ENCODE measurements around the gene LUC7L. TPM values are rescaled to one million over a fixed set of nuclear protein-coding genes. Genes with fewer than 3 reads are reported as not detected.
"Not testable (repeated sequence)": the region's sequence is repeated elsewhere in the genome, so short reads cannot be mapped to it uniquely, and the experiment has no call there.

LUC7L gene
- total RNA-seq, 2 donors from 2014 or later, result 101 to 171 TPM

DNA sequence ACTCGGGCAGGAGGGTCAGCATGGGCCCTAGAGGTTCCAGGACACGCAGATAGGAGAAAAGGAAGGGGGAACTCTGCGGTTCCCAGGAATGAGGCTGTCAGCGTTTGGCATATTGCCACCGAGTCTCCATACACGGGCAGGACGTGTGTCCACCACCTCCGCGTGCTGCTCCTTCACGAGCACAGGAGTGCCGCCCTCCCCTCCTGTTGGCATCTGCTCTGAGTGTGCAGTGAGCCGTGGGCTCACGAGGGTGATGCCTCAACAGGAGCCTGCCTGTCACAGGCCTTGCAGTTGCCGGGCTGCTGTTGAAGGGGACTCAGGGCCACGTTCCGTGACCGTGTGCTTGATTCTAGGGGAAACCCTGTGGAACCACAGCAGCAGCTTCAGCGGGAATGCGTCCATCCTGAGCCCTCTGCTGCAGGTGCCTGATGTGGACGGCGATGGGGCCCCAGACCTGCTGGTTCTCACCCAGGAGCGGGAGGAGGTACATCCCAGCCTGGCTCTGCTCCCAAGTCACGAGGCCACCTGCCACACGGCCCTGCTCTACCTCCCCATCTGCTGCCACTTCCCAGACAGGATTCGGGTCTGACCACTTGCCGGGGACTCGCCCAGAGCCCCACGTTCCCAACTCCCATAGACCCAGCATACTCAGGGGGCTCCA is 31.9 kb upstream of the LUC7L start:
- no peaks in the 10 kb centered on the region for H3K4me1 ChIP-seq (ENCODE audit: control insufficient read depth in 1 of 2, low read depth in 2 of 2)
- DNase-seq (ENCODE audit: low spot score) (no peak), ATAC-seq (ENCODE audit: insufficient number of reproducible peaks, low FRiP score, low read depth) (no peak)
- no peak overlapping the region for H3K4me3 ChIP-seq
- H3K36me3 ChIP-seq, result peaks cover 41% of the 10 kb centered on the region
- no peak overlapping the region for H3K27ac ChIP-seq
- no peaks in the 10 kb centered on the region for H3K27me3 ChIP-seq (replicated peaks; ENCODE audit: insufficient read depth)
- TF ChIP-seq, protein P1, sequence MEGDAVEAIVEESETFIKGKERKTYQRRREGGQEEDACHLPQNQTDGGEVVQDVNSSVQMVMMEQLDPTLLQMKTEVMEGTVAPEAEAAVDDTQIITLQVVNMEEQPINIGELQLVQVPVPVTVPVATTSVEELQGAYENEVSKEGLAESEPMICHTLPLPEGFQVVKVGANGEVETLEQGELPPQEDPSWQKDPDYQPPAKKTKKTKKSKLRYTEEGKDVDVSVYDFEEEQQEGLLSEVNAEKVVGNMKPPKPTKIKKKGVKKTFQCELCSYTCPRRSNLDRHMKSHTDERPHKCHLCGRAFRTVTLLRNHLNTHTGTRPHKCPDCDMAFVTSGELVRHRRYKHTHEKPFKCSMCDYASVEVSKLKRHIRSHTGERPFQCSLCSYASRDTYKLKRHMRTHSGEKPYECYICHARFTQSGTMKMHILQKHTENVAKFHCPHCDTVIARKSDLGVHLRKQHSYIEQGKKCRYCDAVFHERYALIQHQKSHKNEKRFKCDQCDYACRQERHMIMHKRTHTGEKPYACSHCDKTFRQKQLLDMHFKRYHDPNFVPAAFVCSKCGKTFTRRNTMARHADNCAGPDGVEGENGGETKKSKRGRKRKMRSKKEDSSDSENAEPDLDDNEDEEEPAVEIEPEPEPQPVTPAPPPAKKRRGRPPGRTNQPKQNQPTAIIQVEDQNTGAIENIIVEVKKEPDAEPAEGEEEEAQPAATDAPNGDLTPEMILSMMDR (IDR thresholded peaks at IDR 0.05), result no peak
- no peaks in the 10 kb centered on the region for H3K9me3 ChIP-seq

DNA sequence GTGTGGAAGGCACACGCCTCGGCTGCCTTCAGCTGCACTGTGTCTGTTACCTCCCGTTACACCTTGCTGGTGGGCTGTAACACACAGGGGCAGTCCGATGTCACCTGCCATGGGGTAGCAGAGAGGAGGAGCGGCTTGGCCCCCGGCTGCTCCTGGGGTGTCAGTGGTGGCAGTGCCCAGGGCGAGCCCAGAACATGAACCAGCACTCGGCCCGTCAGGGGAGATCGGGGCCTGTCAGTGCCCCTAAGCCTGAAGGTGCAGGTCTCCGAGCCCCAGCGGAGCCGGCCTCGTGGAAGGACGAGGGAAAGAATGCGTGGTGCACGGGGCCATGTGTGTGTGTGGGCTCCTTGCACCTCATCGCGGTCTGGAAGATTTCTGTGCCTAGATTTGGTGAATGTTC is 31.1 kb upstream of the LUC7L start:
- Histone ChIP-seq H3K4me1 (ENCODE audit: control insufficient read depth in 1 of 2, low read depth in 2 of 2) (no peaks in the 10 kb centered on the region), H3K36me3 (peaks cover 41% of the 10 kb centered on the region), H3K4me3 (no peak overlapping the region), H3K27ac (no peak overlapping the region), H3K9me3 (no peaks in the 10 kb centered on the region), H3K27me3 (replicated peaks; ENCODE audit: insufficient read depth) (no peaks in the 10 kb centered on the region)
- ATAC-seq (ENCODE audit: insufficient number of reproducible peaks, low FRiP score, low read depth) (no peak), DNase-seq (ENCODE audit: low spot score) (no peak)
- TF ChIP-seq, protein P1 (IDR thresholded peaks at IDR 0.05), result no peak

DNA sequence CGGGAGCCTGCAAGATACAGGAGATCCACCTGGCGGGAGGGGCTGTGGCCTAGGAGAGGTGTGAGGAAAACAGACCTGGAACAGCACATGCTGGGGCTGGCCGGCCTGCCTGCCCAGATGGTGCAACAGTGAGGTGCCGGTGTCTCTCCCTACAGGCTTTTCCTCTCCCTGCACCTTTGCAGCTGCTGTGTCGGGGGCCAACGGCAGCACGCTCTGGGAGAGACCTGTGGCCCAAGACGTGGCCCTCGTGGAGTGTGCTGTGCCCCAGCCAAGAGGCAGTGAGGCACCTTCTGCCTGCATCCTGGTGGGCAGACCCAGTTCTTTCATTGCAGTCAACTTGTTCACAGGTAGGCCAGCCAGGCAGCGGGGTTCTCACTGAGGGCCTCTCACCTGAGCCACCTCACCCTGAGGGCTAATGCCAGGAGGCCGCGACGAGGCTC is 30.6 kb upstream of the LUC7L start:
- no peaks in the 10 kb centered on the region for H3K4me1 ChIP-seq (ENCODE audit: control insufficient read depth in 1 of 2, low read depth in 2 of 2)
- no peak for ATAC-seq (ENCODE audit: insufficient number of reproducible peaks, low FRiP score, low read depth)
- DNase-seq (ENCODE audit: low spot score), result no peak
- H3K9me3 ChIP-seq, result no peaks in the 10 kb centered on the region
- H3K27ac ChIP-seq, result no peak overlapping the region
- no peak overlapping the region for H3K4me3 ChIP-seq
- TF ChIP-seq, protein P1 (IDR thresholded peaks at IDR 0.05), result no peak
- no peaks in the 10 kb centered on the region for H3K27me3 ChIP-seq (replicated peaks; ENCODE audit: insufficient read depth)
- H3K36me3 ChIP-seq, result peaks cover 41% of the 10 kb centered on the region

DNA sequence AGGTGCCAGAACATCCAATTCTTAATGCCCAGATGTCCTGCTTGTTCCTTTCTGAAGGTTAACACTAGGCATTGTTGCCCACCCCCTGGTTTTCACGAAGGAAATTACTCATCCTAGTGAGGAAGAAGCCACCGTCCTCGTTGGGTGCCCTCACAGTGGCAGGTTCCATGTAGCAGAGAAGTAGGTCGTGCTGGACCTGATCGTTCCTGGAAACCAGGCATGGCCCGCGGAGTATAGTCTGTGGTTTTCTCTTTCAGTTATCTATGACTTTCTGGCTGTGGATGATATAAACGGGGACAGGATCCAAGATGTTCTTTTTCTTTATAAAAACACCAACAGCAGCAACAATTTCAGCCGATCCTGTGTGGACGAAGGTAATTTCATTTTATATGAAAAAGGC is 30.0 kb upstream of the LUC7L start:
- DNase-seq (ENCODE audit: low spot score), result no peak

DNA sequence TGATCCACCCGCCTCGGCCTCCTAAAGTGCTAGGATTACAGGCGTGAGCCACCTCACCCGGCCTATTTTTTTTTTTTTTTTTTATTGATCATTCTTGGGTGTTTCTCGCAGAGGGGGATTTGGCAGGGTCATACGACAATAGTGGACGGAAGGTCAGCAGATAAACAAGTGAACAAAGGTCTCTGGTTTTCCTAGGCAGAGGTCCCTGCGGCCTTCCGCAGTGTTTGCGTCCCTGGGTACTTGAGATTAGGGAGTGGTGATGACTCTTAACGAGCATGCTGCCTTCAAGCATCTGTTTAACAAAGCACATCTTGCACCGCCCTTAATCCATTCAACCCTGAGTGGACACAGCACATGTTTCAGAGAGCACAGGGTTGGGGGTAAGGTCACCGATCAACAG is 28.8 kb upstream of the LUC7L start:
- not testable (repeated sequence) for H3K4me1 ChIP-seq (ENCODE audit: control insufficient read depth in 1 of 2, low read depth in 2 of 2); DNase-seq (ENCODE audit: low spot score); H3K4me3 ChIP-seq; H3K9me3 ChIP-seq; H3K27me3 ChIP-seq (replicated peaks; ENCODE audit: insufficient read depth); H3K27ac ChIP-seq; ATAC-seq (ENCODE audit: insufficient number of reproducible peaks, low FRiP score, low read depth)
- peaks cover 37% of the 10 kb centered on the region for H3K36me3 ChIP-seq

More for the DNA sequence above, 30.0 kb upstream of the LUC7L start:
- Histone ChIP-seq H3K4me3 (no peak overlapping the region), H3K27ac (no peak overlapping the region), H3K4me1 (ENCODE audit: control insufficient read depth in 1 of 2, low read depth in 2 of 2) (no peaks in the 10 kb centered on the region), H3K27me3 (replicated peaks; ENCODE audit: insufficient read depth) (no peaks in the 10 kb centered on the region), H3K9me3 (no peaks in the 10 kb centered on the region), H3K36me3 (peaks cover 46% of the 10 kb centered on the region)
- TF ChIP-seq, protein P1 (IDR thresholded peaks at IDR 0.05), result no peak
- no peak for ATAC-seq (ENCODE audit: insufficient number of reproducible peaks, low FRiP score, low read depth)

DNA sequence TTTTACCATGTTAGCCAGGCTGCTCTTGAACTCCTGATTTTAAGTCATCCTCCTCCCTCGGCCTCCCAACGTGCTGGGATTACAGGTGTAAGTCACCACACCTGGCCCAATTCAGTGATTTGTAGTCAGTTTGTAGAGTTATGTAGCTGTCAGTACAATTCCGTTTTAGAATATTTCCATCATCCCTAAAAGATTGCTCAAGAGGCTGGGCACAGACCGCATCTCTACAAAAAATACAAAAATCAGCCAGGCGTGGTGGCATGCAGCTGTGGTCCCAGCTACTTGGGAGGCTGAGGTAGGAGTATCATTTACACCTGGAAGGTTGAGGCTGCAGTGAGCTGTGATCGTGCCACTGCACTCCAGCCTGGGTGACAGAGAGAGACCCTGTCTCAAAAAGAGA is 25.9 kb upstream of the LUC7L start:
- H3K4me3 ChIP-seq, result no peak overlapping the region
- H3K36me3 ChIP-seq, result peaks cover 28% of the 10 kb centered on the region
- ATAC-seq (ENCODE audit: insufficient number of reproducible peaks, low FRiP score, low read depth), result no peak
- H3K9me3 ChIP-seq, result no peaks in the 10 kb centered on the region
- no peaks in the 10 kb centered on the region for H3K27me3 ChIP-seq (replicated peaks; ENCODE audit: insufficient read depth)
- TF ChIP-seq, protein P1 (IDR thresholded peaks at IDR 0.05), result no peak
- H3K27ac ChIP-seq, result no peak overlapping the region
- H3K4me1 ChIP-seq (ENCODE audit: control insufficient read depth in 1 of 2, low read depth in 2 of 2), result no peaks in the 10 kb centered on the region
- DNase-seq (ENCODE audit: low spot score), result no peak

Data from thoracic aorta (tissue), 2 donors.